Umbilical cord (tissue), 2 donors: ENCODE results near the gene STK32C. TPM values are rescaled to one million over a fixed set of nuclear protein-coding genes. Genes with fewer than 3 reads are reported as not detected.

Experiments used
- DNase-seq: peaks from one replicate; pipeline ENCODE4 v3.0.0-alpha.2; 2015; ENCODE audit warnings: low spot score
- total RNA-seq: library from RNA; depleted of rRNA; stranded (reverse); fragments of >200 nt; gene quantifications from one replicate; pipeline ENCODE4 v1.2.3, GENCODE V29; 2014; ENCODE audit warnings: low replicate concordance; ENCODE audit not compliant: insufficient read depth

Gene STK32C
- total RNA-seq, 1 donor from 2014 or later = not detected

DNA sequence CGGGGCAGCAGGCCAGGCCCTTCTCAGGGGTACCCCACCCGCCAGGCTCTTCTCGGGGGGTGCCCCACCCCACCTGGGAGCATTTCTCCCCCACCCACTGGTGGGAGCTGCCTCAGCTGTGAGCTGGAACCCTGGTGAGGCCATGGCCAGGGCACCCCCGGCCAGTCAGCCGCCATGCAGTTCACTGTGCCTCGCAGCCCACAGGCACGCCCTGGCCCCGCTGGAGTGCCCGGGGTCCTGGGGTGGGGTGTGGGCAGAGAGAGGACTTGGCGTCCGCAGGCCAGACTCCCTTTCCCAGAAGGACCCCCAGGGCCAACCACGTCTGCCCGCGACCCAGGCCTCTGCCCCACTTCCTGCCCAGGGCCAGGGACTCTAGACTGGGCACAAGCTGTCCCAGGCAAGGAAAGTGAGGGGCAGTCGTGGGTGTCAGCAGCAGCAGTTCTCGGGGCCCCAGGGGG lies 107.9 kb downstream of the STK32C start:
- DNase-seq = no peak

DNA sequence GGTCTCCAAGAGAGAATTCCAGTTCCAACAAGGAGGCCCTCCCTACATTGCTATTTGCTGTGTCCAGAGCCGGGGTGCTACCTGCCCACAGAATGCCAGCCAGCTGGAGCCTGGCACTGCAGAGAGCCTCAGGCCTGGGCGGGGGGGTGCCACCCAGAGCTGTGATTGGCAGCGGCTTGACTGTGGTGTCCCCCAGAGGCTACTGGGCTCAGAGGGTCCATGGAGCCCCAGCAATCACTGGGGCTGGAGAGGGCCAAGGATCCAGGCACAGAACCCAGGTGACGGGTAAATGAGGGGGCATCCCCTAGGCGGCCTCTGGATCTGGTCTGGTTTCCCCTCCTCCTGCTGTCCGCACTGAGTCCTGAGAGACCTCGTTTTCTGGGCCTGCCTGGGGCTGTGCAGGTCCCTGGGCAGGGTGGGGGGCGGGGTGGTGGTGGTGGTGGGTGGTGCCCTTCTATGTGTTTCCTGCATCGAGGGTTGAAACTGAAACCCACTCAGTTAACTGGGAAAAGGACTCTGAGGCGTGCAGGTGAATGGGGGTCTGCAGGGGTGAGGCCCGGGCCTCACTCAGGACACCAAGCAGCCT lies 108.4 kb downstream of the STK32C start:
- no peak for DNase-seq

DNA sequence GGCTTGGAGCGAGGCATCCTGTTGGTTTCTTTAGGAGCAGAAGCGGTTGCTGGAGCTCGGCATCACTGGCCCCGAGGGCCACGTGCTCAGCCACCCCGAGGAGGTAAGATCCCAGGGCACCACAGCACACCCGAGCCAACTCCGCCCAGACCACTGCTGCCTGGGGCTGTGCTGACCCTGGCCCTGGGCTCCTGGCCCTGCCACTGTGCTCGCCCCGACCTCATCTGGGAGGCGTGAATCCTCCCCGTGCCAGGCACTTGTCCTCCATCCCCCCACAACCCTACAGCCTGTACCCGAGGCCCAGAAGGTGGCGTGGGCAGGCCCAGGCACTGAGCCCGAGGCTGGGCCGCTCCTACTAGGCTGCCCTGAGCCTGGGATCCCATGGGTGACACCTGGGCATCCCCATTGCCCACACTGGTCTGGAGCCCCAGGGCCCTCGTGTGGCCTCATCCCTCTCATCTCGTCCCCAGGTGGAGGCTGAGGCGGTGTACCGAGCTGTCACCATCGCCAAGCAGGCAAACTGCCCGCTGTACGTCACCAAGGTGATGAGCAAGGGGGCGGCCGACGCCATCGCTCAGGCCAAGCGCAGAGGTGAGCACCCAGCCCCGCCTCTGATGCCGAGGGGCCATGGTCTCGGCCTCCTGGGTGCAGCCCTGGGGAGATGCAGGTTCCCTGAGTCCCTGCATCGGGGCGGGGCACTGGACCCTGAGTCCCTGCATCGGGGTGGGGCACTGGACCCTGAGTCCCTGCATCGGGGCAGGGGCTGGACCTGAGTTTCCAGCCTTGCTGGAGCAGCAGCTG lies 109.2 kb downstream of the STK32C start:
- no peak for DNase-seq

DNA sequence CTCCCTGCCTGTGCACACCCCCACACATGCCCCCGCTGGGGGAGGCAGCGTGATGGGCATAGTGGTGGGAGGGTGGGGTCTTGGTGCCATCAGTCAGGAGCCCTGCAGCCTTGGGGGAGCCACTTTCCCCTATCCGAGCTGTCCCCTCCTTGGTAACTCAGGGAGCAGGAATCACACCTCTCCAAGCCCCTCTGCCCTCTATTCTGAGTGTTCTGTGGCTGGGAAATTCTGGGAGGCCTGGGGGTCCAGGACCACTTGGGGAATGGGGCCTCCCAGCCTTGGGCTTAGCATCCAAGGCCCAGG lies 109.7 kb downstream of the STK32C start:
- no peak for DNase-seq

DNA sequence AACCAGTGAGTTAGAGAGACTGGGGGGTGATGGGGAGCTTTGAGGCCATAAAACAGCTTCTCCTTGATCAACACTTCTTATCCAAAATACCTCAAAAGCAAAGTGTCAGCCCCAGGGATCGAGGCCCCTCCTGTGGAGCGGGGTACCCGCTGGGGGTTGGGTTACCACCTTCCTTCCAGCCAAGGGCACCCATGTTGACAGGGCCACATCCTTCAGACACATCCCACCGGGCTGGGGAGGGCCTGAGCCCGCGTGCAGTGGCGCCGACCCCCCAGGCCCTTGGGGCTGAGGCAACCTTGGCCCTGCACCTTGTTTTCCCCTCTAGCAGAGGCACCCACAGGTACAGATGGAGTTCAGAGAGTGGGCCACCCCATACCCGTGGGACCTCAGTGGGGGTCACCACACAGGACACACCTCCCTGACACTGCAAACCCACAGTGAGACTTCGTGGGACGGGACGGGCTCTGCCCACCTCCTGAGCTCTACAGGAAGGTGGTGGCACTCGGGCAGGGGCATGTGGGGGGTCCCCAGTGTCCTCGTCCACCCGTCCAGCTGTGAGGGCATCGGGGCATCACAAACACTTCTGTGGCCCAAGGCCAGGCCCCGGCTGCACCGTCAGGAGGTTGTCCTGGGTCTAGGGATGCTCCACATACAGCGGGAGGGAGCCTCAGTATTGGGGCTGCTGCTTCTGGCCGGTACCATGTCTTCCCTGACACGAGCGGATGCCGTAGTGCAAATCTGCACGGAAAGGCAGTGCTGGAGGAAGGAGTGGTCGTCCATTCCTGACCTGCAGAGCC lies 110.3 kb downstream of the STK32C start:
- DNase-seq = no peak

DNA sequence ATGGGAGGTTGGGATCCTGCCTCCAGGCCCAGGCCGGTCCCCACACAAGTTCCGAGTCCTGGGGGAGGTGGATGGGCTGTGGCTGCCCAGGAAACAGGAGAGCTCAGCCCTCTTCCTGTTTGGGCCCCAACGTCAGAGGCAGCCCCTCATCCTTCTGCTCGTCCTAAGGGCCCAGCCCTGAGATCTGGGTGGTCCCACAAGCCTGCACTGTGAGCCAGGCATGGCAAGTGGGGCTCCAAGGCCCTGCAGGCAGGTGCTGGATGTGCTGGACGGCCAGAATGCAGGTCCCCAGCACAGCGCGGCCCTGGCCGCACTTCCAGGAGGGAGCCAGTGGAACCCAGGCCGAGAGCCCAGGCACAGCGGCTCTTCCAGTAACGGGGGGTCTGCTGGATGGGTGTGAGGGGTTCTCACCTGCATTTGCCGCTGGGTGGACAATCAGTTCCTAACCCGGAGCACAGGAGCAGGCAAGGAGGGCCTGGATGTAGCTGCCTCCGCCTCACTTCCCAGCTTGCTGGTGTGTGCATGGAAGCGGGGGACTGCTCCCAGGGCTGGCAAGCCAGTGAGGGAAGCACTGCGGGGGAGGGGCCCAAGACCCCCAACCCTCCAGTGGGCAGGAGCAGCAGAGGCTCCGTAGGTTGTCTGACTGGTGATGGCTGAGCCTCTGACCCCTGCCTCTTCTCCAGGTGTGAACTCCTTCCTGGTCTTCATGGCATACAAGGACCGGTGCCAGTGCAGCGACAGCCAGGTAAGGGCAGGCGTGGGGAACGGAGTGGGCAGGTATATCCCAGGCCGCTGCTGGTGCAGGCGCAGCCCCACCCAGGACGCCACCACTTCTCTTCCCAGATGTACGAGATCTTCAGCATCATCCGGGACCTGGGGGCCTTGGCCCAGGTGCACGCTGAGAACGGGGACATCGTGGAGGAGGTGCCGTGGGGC lies 111.3 kb downstream of the STK32C start:
- DNase-seq = no peak

DNA sequence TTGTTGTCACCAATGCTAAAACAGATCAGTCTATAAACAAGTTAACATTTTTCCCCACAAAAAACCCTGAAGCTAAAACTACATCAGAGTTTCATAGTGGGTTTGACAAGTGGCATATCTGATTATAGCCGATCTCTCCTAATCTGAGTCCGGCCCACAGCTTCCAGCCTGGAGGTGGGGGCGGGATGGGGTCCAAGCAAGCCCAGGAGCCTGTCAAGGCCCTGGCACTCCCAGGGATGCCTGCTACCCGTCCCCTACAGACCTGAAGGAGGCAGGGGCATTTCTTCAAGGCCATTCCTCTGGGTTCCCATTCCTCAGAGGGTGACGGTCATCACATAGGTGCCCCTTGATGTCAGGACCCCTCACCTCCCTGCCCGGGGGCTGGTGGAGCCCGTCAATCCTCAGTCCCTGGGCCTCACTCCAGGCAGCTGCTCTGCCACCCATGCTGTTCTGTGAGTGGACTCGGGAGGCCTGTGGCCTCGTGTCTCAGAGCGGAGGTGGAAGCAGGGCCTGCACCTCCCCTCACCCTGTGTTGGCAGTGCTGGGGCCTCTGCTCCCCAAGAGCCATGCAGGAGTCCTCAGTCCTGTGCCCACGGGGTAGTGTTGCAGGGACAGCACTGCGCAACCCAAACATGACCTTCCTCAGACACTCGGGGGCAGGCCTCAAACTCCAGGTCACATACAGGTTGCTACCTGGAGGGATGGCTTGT lies 112.2 kb downstream of the STK32C start:
- no peak for DNase-seq

DNA sequence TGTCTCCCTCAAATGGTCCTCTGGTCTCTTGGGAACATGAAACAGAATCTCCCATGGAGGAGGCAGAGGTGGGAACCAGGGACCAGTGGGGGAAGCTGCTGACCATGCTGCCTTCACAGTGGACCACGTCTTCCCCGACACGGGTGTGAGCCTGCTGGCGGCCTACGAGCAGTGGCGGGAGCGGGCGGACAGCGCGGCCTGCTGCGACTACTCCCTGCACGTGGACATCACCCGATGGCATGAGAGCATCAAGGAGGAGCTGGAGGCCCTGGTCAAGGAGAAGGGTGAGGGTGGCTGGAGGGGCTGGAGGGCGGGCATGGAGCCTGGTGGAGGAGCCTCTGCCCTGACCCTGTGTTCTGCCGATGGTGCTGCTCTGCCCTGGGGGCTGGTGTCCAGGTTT lies 113.0 kb downstream of the STK32C start:
- no peak for DNase-seq

DNA sequence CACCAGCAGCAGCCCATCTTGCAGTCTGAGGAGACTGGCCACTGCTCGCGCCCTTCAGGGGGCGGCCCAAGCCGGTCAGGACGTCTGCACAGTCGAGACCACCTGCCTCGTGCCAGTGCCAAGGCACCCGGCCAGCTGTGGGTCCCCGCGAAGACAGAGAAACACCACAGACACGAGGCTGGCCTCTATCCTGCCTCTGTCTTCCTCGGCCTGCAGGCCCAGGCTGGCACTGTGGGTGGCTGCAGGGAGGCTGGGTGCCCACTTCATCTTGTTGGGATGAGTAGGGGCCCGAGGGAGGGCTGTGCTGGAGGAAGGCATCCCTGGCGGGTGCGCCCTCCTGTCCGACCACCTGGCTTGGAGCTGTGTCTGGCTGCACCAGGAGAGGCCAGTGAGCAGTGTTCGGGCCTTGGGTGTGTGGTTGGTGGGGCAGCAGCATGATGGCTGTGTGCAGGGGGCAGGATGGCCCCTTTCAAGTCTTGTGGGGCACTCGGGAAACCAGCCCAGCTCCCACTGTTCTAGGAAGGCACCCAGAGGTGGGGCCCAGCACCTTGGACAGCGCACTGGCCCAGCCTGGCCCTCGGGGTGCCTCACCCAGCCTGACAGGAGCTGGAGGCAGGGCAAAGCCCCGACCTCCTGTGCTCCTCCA lies 113.7 kb downstream of the STK32C start:
- no peak for DNase-seq

DNA sequence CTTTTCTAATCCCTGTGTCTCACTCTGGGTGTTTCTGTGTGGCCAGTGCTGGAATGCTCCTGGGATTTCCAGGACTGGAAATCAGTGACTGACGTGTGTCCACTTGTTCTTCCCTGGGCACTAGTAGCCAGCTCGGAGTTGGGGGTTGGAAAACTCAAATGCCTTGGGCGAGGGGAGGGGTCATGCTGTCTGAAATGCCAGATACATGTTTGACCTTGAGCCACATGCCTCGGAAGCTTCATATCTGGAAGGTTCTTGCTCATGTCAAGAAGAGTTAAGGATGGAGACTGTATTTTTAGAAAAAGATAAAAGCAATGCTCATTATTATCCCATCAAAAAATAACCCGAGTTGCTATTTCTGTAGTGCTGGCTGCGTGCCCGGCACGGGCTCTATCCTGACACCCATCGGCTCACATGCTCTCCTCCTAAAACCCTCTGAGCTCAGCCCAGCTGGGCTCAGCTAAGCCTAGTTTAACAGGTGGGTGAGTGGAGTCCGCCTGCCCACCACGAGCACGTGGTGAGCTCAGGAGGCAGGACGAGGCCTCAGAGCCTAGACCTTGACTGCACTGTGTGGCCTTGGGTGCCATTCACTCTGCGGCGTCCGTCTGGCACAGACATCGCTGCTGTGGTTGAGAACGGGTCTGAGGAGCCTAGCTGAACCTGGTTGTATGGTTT lies 114.6 kb downstream of the STK32C start:
- no peak for DNase-seq

DNA sequence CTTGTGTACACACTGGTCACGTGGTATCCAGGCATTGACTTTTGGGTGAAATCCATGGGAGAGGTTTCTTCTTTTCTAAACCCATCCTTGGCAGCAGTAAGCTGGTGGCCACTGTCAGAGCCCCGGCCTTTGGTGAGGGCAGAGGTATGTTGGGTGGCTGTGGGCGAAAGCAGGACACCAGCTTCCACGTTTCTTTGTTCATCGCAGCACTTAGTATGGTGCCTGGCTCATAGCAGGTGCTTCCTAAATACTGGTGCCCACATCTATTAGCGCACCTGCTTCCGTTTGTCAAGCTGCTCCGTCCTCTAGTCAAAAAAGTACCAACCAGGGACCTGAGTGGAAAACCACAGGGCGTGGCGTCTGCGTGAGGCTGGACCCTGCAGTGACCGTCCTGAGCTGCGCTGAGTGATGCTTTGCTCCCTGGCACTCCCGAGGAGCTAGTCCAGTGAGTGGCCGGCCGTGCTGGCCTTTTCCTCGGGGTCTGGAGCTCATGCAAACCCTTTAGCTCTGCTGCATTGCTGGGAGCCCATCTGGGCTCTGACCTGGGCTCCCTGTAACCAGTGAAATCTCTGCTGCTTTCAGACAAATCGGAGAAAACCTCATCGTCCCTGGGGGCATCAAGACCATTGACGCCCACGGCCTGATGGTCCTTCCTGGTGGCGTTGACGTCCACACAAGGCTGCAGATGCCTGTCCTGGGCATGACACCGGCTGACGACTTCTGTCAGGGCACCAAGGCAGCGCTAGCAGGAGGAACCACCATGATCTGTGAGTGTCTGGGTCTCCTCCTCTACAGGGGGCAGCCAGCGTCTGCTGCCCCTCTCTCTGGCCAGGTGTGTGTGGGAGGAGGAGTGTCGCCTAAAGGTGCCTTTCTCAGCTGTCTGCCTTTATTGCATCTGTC lies 115.4 kb downstream of the STK32C start:
- no peak for DNase-seq

DNA sequence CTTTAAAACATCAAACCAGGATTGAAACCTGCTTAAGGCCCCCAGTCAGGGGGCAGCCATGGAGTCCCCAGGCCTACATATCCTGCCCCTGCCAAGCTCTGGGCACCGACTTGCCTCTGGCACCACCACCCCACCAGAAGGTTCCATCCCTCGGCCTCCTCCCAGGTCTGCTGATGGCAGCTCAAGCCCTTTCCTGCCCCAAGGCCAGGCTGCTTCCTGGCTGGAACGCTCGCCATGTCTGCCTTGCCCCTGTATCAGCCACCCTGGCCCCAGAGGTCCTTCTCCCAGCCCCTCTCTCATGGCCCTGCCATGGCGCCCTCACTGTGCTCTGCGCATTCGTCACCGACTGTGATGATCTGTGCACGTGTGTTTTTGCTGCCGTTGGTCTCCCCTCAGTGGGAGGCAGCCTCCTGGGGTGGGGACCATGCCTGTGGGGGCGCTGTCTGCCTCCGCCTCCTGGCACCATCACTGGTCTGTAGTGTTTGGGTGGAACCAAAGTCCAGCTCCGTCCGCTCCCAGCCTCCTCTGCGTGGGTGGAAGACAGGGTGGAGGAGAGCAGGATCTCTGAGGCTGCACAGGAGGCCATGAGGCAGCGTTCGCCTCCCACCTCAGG lies 117.8 kb downstream of the STK32C start:
- DNase-seq = no peak

DNA sequence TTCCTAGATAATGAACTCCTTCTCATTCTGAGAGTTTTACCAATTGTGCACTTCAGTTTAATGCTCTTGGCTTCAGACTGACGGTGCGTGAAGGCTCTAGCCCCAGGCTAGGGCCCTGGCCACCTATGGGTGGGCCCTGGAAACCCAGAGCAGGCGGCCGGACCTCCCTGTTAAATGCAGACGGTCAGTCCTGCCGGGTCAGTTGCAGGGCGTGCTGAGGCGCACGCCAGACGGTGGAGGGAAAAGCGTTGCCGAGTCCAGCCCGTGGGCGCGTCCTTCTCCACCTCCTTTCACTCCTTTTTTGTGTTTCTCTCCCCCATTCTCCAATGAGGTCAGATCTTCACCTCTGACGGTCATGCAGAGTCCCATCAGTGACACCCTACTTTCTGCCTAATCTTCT lies 118.7 kb downstream of the STK32C start:
- DNase-seq = no peak

DNA sequence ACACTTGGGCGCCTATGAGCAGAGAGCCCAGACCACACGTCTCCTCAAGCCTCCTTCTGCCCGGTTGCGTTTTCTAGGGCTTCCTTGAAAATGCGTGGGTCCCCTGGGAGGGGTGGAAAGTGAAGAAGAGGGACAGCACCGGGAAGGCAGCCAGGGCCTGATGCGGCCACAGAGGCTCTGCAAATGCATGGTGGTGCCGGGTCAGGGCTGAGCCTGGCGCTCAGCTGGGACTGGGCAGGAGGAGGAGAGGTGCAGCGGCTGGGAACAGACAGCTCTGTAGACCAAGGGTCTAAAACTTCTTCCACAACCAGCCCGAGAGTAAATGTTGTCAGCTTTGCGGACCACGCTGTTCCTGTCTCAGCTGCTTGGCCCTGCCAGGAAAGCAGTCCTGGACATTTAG lies 119.4 kb downstream of the STK32C start:
- DNase-seq = no peak

DNA sequence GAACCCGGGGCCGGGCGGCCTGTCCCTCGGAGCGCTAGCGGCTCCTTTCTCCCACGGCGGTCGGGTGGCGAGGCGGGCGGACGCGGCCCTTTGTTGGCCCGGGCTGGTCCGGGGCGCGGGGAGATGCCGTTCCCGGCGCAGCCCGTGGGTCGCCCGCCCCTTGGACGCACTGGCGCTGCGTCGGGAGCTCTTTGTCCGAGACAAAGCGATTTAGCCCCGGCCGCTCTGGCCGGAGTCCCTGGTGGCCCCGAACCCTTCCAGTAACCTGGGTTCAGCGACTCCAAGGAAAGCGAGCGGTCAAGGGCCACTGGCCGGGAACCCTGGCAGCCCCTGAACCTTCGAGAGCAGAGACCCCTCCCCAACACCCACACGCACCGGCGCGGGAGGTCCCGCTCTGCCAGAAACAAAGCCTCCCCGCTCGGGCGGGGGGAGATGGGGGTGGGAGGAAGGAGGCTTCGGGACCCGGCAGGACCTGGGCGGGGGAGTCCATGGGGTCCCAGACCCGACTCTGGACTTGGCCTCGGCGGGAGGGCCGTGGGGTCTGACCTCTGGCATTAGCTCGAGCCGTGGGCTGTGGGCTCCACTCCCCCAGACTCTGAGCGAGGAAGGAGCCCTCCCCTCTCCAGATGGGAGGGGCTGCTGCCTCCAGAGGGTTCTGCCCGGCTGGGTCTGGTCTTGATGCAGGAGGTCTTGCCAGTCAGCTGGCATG lies 120.2 kb downstream of the STK32C start:
- DNase-seq = no peak

DNA sequence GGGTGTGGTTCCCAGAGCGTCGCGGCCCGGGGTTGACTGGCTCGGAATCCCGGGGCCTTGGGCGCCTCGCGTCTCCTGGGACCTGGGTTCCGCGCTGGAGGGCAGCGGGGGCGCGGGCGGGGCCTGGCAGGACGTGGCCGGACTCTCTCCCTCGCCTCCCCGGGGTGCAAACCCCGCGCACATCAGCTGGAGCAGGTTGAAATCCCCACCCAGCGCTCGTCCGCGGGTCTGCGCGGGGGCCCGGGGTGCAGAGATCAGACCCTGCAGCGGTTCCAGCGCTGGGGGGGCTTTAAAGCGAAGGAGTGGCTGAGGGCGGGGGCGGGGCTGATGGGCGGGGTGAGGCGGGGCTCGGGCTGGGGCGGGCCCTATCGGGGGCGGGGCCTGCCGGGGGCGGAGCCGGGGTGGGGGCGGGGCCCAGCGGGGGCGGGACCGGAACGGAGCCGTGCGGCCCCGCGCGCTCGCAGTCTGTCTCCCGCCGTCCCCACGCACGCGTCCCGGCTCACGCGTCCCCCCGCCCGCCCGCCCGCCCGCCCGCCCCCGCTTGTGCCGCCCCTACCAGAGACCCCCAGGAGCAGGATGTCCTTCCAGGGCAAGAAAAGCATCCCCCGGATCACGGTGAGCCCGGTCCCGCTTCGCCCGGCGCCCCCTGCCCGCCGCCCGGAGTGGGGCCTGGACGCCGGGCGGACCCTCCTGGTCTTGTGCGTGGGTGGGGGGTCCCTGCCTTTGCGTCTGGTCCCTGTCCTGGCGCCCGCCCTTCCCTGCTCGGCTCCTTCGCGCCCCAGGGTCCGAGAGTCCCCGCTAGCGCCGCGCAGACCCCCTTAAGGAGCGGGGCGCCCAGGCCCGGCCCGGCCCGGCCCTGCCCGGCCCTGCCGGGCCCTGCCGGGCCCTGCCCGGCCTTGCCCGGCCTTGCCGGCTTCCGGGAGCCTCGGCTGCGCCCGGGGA lies 121.0 kb downstream of the STK32C start, which contains the start of gene DPYSL4:
TSS of gene DPYSL4 (plus strand) at position 461 of the 942 bp plus-strand sequence. CDS start at position 577, 116 bp downstream.
- no peak for DNase-seq
